NCI-H446 treated with DMSO at 0.1 percent for 48 hours (cell line): Measurements from ENCODE around the gene MARCHF9.

Experiments
- DNase-seq: peaks from one replicate; lab custom pipeline; 2025; lab: John Stamatoyannopoulos, UW

The MARCHF9 gene

GRCh38 chr12:57755194-57755453, 221 bp downstream of the MARCHF9 start:
- no peak for DNase-seq

- no peak for DNase-seq
Observed at GRCh38 chr12:57755454-57756372, 810 bp downstream of the MARCHF9 start.

- no peak for DNase-seq
Observed at GRCh38 chr12:57756406-57757341, 1.8 kb downstream of the MARCHF9 start.

- DNase-seq, result no peak
Observed at GRCh38 chr12:57757771-57758170, 2.9 kb downstream of the MARCHF9 start.

GRCh38 chr12:57758552-57759359, 3.9 kb downstream of the MARCHF9 start:
- no peak for DNase-seq

GRCh38 chr12:57759360-57759980, 4.6 kb downstream of the MARCHF9 start:
- no peak for DNase-seq

GRCh38 chr12:57760347-57760982, 5.6 kb downstream of the MARCHF9 start:
- DNase-seq, result no peak

- no peak for DNase-seq
Observed at GRCh38 chr12:57761391-57761998, 6.6 kb downstream of the MARCHF9 start.

- DNase-seq, result no peak
Observed at GRCh38 chr12:57762463-57762862, 7.6 kb downstream of the MARCHF9 start.

- DNase-seq, result no peak
Observed at GRCh38 chr12:57763881-57764661, 9.2 kb downstream of the MARCHF9 start.

GRCh38 chr12:57764662-57765002, 9.7 kb downstream of the MARCHF9 start:
- no peak for DNase-seq

- no peak for DNase-seq
Observed at GRCh38 chr12:57765003-57765697, 10.2 kb downstream of the MARCHF9 start.

- no peak for DNase-seq
Observed at GRCh38 chr12:57765698-57766463, 11.0 kb downstream of the MARCHF9 start.

- no peak for DNase-seq
Observed at GRCh38 chr12:57766464-57767304, 11.8 kb downstream of the MARCHF9 start, which contains the start of gene CYP27B1. Gene CYP27B1 (minus strand): TSS chr12:57767078. CDS start chr12:57767041, 37 bp downstream.

- no peak for DNase-seq
Observed at GRCh38 chr12:57767305-57767698, 12.4 kb downstream of the MARCHF9 start.

- DNase-seq, result no peak
Observed at GRCh38 chr12:57767876-57768275, 13.0 kb downstream of the MARCHF9 start.

GRCh38 chr12:57769594-57769993, 14.7 kb downstream of the MARCHF9 start:
- no peak for DNase-seq

GRCh38 chr12:57770734-57771133, 15.8 kb downstream of the MARCHF9 start:
- no peak for DNase-seq
